Stimulated activated CD8-positive, alpha-beta memory T cell treated with anti-CD3 and anti-CD28 coated beads, Interleukin-12 subunit alpha, Interleukin-12 subunit beta, amount 100 ng/mL, for 24 hours (primary cell): Measurements from ENCODE around the gene MTCL1.

Experiments used
- DNase-seq: peaks from one replicate; pipeline ENCODE4 v3.0.0-alpha.2; 2020; ENCODE audit errors: extremely low read depth

The MTCL1 gene

GRCh38 chr18:8793445-8794155 is 88.2 kb downstream of the MTCL1 start:
- DNase-seq, result no peak

GRCh38 chr18:8794156-8794933 is 89.0 kb downstream of the MTCL1 start:
- DNase-seq, result no peak

- no peak for DNase-seq
Observed at GRCh38 chr18:8794934-8795280, 89.6 kb downstream of the MTCL1 start.

GRCh38 chr18:8795586-8796325 is 90.4 kb downstream of the MTCL1 start:
- no peak for DNase-seq

GRCh38 chr18:8797206-8797605 is 91.8 kb downstream of the MTCL1 start:
- no peak for DNase-seq

- DNase-seq, result no peak
Observed at GRCh38 chr18:8799001-8799400, 93.6 kb downstream of the MTCL1 start.

- no peak for DNase-seq
Observed at GRCh38 chr18:8799596-8800441, 94.5 kb downstream of the MTCL1 start.

- DNase-seq, result no peak
Observed at GRCh38 chr18:8800445-8800844, 95.1 kb downstream of the MTCL1 start.

- no peak for DNase-seq
Observed at GRCh38 chr18:8800876-8801262, 95.5 kb downstream of the MTCL1 start.

- DNase-seq, result no peak
Observed at GRCh38 chr18:8801263-8801901, 96.0 kb downstream of the MTCL1 start.

- no peak for DNase-seq
Observed at GRCh38 chr18:8802017-8802672, 96.8 kb downstream of the MTCL1 start.

GRCh38 chr18:8803063-8803795 is 97.9 kb downstream of the MTCL1 start:
- DNase-seq, result no peak

GRCh38 chr18:8803957-8804356 is 98.6 kb downstream of the MTCL1 start:
- DNase-seq, result no peak

GRCh38 chr18:8805552-8805951 is 100.2 kb downstream of the MTCL1 start:
- DNase-seq, result no peak

GRCh38 chr18:8806100-8806797 is 100.9 kb downstream of the MTCL1 start:
- no peak for DNase-seq

GRCh38 chr18:8806798-8807487 is 101.6 kb downstream of the MTCL1 start:
- no peak for DNase-seq

- DNase-seq, result no peak
Observed at GRCh38 chr18:8807488-8807805, 102.1 kb downstream of the MTCL1 start.

GRCh38 chr18:8808001-8808400 is 102.6 kb downstream of the MTCL1 start:
- DNase-seq, result no peak

GRCh38 chr18:8809514-8809913 is 104.2 kb downstream of the MTCL1 start:
- no peak for DNase-seq
